Urothelium cell line (cell line): ENCODE measurements around the gene SLC5A11.
"Not testable (repeated sequence)": the region's sequence is repeated elsewhere in the genome, so short reads cannot be mapped to it uniquely, and the experiment has no call there.

ENCODE experiments used
- DNase-seq: peaks from one replicate; pipeline ENCODE4 v3.0.0; 2011; ENCODE audit warnings: low spot score, mixed read lengths
- FAIRE-seq: peaks from 2 replicates; lab custom pipeline; 2011; peaks lifted over from hg19 to GRCh38; lab: Jason Lieb, UNC

The SLC5A11 gene

DNA sequence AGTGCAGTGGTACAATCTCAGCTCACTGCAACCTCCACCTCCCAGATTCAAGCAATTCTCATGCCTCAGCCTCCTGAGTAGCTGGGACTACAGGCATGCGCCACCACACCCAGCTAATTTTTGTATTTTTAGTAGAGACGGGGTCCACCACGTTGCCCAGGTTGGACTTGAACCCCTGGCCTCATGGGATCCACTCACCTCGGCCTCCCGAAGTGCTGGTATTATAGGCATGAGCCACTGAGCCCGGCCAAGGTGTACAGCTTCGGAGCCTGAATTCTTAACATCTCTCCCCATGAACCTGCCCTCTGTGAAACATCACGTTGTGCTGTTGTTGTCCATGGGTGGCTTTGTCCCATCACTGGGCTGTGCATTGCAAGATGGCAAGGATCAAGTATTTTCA, 11.1 kb downstream of the SLC5A11 start:
- DNase-seq, FAIRE-seq: not testable (repeated sequence)

- FAIRE-seq (no peak), DNase-seq (peak; percentile 72)
These were observed 12.7 kb downstream of the SLC5A11 start for GRCh38 chr16:24858219-24859041.

- DNase-seq (no peak), FAIRE-seq (no peak)
These were observed 15.7 kb downstream of the SLC5A11 start for GRCh38 chr16:24861461-24861860.

DNA sequence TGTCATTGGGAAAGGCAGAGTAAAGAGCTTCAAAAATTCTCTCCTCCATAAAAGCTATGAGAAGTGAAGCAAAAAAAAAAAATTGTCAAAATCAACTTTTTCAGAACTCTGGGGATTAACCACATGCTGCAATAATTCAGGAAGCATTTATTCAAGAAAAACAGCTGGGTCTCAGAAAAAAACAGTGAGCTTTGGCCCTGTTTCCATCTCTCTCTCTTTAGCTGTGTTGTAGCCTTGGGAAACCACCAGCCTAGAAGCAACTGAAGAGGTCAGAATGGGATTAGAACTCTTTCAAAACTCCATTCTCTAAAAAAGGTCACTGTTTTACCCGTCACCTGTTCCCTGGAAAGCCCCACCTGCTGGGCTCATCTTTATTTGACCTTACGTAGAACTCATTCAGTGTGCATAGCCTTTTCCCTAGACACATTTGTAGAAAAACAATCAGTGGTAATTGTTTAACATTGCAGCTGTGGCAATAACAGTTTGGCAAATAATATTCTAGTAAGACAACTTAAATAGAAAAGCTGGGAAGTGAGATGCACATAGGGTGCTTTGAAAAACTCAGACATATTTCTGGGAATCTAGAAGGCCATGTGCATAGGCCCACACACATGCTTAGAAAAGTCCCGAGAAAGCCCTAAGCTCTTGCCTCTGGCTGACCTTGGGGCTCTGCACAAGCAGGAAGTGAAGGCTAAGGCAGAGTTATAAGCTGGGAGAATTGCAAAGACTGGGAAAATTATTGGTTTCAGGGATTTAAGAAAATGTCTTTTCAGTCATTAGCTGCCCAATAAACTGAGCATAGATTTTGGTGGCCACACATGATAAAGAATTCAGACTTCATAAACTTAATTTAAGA, 18.0 kb downstream of the SLC5A11 start:
- DNase-seq: no peak
- no peak for FAIRE-seq

- no peak for DNase-seq
- no peak for FAIRE-seq
These were observed 23.3 kb downstream of the SLC5A11 start for GRCh38 chr16:24869033-24869432.

- FAIRE-seq (no peak), DNase-seq (no peak)
These were observed 26.1 kb downstream of the SLC5A11 start for GRCh38 chr16:24871891-24872290.

- no peak for FAIRE-seq
- no peak for DNase-seq
These were observed 27.3 kb downstream of the SLC5A11 start for GRCh38 chr16:24873028-24873427.

DNA sequence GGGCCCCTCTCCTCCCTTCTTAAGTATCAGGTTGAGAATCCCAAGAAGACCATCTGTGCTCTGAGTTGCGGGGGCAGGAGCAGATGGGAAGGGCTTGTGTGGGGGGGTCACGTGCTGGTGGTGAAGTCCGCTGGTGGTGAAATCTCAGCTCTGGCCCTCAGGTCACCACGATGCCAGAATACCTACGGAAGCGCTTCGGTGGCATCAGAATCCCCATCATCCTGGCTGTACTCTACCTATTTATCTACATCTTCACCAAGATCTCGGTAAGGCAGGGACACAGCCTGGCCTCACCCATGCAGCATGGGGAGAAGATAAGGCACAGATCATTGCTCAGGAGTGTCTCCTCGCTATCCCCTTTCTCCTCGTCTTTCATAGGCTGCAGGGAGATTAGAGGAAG, 29.7 kb downstream of the SLC5A11 start:
- DNase-seq: no peak
- FAIRE-seq: no peak

- FAIRE-seq: no peak
- DNase-seq: no peak
These were observed 30.5 kb downstream of the SLC5A11 start for GRCh38 chr16:24876231-24876630.

- no peak for FAIRE-seq
- DNase-seq: no peak
These were observed 33.9 kb downstream of the SLC5A11 start for GRCh38 chr16:24879684-24880083.

- no peak for DNase-seq
These were observed 38.0 kb downstream of the SLC5A11 start for GRCh38 chr16:24883714-24884151.

DNA sequence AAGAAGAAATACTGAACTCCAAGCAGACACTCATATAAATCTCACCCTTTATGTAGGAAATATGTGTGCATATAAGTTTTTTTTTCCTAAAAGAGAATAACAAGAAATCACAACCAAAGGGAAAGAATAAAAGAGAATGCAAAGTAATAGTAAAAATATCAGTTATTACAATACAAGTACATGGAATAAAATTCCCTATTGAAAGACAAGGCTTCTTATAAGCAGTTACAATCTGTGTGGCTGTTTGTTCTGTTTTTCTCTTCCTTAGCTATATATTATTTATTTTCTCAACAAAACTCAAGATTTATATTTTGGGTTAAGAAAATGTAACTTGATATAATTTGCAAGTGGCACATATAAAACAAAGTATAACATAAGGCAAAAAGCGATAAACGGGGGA, 41.7 kb downstream of the SLC5A11 start:
- FAIRE-seq (no peak), DNase-seq (no peak)

More at GRCh38 chr16:24883714-24884151, 38.0 kb downstream of the SLC5A11 start:
- no peak for FAIRE-seq

GRCh38 chr16:24890746-24891145, 45.0 kb downstream of the SLC5A11 start:
- DNase-seq (no peak), FAIRE-seq (no peak)

GRCh38 chr16:24896439-24896838, 50.7 kb downstream of the SLC5A11 start:
- no peak for DNase-seq
- FAIRE-seq: no peak

GRCh38 chr16:24897522-24897921, 51.8 kb downstream of the SLC5A11 start:
- not testable (repeated sequence) for FAIRE-seq, DNase-seq

GRCh38 chr16:24900230-24900629, 54.5 kb downstream of the SLC5A11 start:
- DNase-seq (no peak), FAIRE-seq (no peak)

GRCh38 chr16:24906199-24906808, 60.5 kb downstream of the SLC5A11 start:
- DNase-seq (no peak), FAIRE-seq (no peak)

GRCh38 chr16:24906901-24907300, 61.1 kb downstream of the SLC5A11 start:
- DNase-seq: no peak
- FAIRE-seq: no peak

- DNase-seq (no peak), FAIRE-seq (no peak)
These were observed 63.0 kb downstream of the SLC5A11 start for GRCh38 chr16:24908716-24909115.

GRCh38 chr16:24909856-24910255, 64.1 kb downstream of the SLC5A11 start:
- DNase-seq: no peak
- no peak for FAIRE-seq

GRCh38 chr16:24915019-24915418, 69.3 kb downstream of the SLC5A11 start:
- FAIRE-seq (peak; percentile 9), DNase-seq (no peak)
